HepG2 (cell line): ENCODE data around the gene KIF13A. TPM values are rescaled to one million over a fixed set of nuclear protein-coding genes. Genes with fewer than 3 reads are reported as not detected.
A peak's percentile ranks its signal among the peaks of the same experiment; 100 is the strongest.

ENCODE experiments used
- ATF4 ChIP-seq, 2 experiments: fragments of 450-650 bp in 1 of 2; sonication (generic) in 1 of 2; formaldehyde crosslinking; IDR thresholded peaks; 2 replicates each; pipeline versions ENCODE4 v1.5.0 to v1.8.0; 2020 to 2022; ENCODE audit warnings: mild to moderate bottlenecking in 1 of 2, missing genetic modification reagents in 1 of 2
- ATF5 ChIP-seq: sonication (generic); formaldehyde crosslinking; IDR thresholded peaks from 2 replicates; pipeline ENCODE4 v1.4.0; 2020; ENCODE audit warnings: mild to moderate bottlenecking, low read depth, missing genetic modification reagents
- CEBPB ChIP-seq: IDR thresholded peaks from 2 replicates; pipeline ENCODE4 v1.6.1; 2011; ENCODE audit warnings: low read depth, low read length, improper control_type of control experiment, borderline replicate concordance
- CEBPG ChIP-seq: IDR thresholded peaks from 2 replicates; pipeline ENCODE4 v1.6.1; 2016
- EZH2 ChIP-seq: conservative IDR thresholded peaks from 2 replicates; pipeline ENCODE4 v1.6.1; 2012; ENCODE audit warnings: mild to moderate bottlenecking, low read depth, low read length, moderate library complexity
- HNRNPL ChIP-seq: fragments of 200-400 bp; formaldehyde crosslinking; IDR thresholded peaks from 2 replicates; pipeline ENCODE4 v1.6.1; 2017; ENCODE audit warnings: mild to moderate bottlenecking, low read depth, low read length
- ISX ChIP-seq: sonication (generic); formaldehyde crosslinking; conservative IDR thresholded peaks from 2 replicates; pipeline ENCODE4 v1.5.0; 2020; ENCODE audit warnings: missing genetic modification reagents
- MTERF4 ChIP-seq: sonication (generic); formaldehyde crosslinking; IDR thresholded peaks from 2 replicates; pipeline ENCODE4 v1.8.0; 2023; ENCODE audit warnings: mild to moderate bottlenecking, missing genetic modification reagents
- NCOA2 ChIP-seq: sonication (generic); formaldehyde crosslinking; IDR thresholded peaks from 2 replicates; pipeline ENCODE4 v1.8.0; 2022; ENCODE audit warnings: inconsistent platforms
- PREB ChIP-seq: sonication (generic); formaldehyde crosslinking; IDR thresholded peaks from 2 replicates; pipeline ENCODE4 v1.4.0; 2020; ENCODE audit warnings: missing genetic modification reagents
- RARA ChIP-seq: IDR thresholded peaks from 2 replicates; pipeline ENCODE4 v1.6.1; 2016; ENCODE audit warnings: missing genetic modification reagents, missing compliant biosample characterization
- RBFOX2 ChIP-seq: fragments of 200-400 bp; formaldehyde crosslinking; IDR thresholded peaks from 2 replicates; pipeline ENCODE4 v1.6.1; 2017; ENCODE audit warnings: low read depth, mild to moderate bottlenecking, low read length
- SOX13 ChIP-seq, 3 experiments: fragments of 450-650 bp in 1 of 3; sonication (generic) in 1 of 3; formaldehyde crosslinking in 1 of 3; IDR thresholded peaks in 2 of 3; conservative IDR thresholded peaks in 1 of 3; 2 replicates each; pipeline versions ENCODE4 v1.5.0 to v1.6.1; 2016 to 2020; ENCODE audit warnings: antibody characterized with exemption in 1 of 3, mild to moderate bottlenecking in 1 of 3, missing compliant biosample characterization in 1 of 3, missing genetic modification reagents in 1 of 3, moderate library complexity in 1 of 3
- TBX3 ChIP-seq: fragments of 450-650 bp; IDR thresholded peaks from 2 replicates; pipeline ENCODE4 v1.6.1; 2017; ENCODE audit warnings: antibody characterized with exemption, mild to moderate bottlenecking, inconsistent platforms, borderline replicate concordance
- ZC3H4 ChIP-seq: sonication (generic); formaldehyde crosslinking; IDR thresholded peaks from 2 replicates; pipeline ENCODE4 v1.4.0; 2020; ENCODE audit warnings: missing genetic modification reagents, borderline replicate concordance
- ZFP82 ChIP-seq: sonication (generic); formaldehyde crosslinking; IDR thresholded peaks from 2 replicates; pipeline ENCODE4 v1.5.1; 2020; ENCODE audit warnings: mild to moderate bottlenecking, missing genetic modification reagents, borderline replicate concordance
- ZNF280B ChIP-seq: sonication (generic); formaldehyde crosslinking; IDR thresholded peaks from 2 replicates; pipeline ENCODE4 v1.5.0; 2020; ENCODE audit warnings: missing genetic modification reagents, mild to moderate bottlenecking, borderline replicate concordance
- ZNF296 ChIP-seq: sonication (generic); formaldehyde crosslinking; conservative IDR thresholded peaks from 2 replicates; pipeline ENCODE4 v1.5.0; 2020; ENCODE audit warnings: mild to moderate bottlenecking, missing genetic modification reagents
- ZNF607 ChIP-seq: sonication (generic); formaldehyde crosslinking; IDR thresholded peaks from 2 replicates; pipeline ENCODE4 v1.5.1; 2020; ENCODE audit warnings: missing genetic modification reagents, mild to moderate bottlenecking, borderline replicate concordance
- ZNF639 ChIP-seq: conservative IDR thresholded peaks from 2 replicates; pipeline ENCODE4 v1.6.1; 2018; ENCODE audit warnings: missing genetic modification reagents
- ZNF773 ChIP-seq: sonication (generic); formaldehyde crosslinking; IDR thresholded peaks from 2 replicates; pipeline ENCODE4 v1.4.0; 2020; ENCODE audit warnings: missing genetic modification reagents, borderline replicate concordance
- polyA plus RNA-seq, 8 experiments: library from polyadenylated mRNA; depleted of rRNA in 3 of 8; stranded (reverse) in 7 of 8; unstranded in 1 of 8; fragments of >200 nt; fragmentation: Illumina TruSeq in 4 of 8; extraction: Trizol in 4 of 8; gene quantifications; 2 replicates each; pipeline versions ENCODE4 v1.2.1 to v1.2.3, GENCODE V29; 2011 to 2016; ENCODE audit warnings: low read depth in 4 of 8, missing spikeins in 1 of 8, mixed read lengths in 1 of 8; ENCODE audit not compliant: insufficient read depth in 1 of 8
- total RNA-seq, 5 experiments: library from RNA; depleted of rRNA; stranded (reverse); fragments of >200 nt; fragmentation: Illumina TruSeq; extraction: Trizol; gene quantifications; 2 replicates each; pipeline ENCODE4 v1.2.3, GENCODE V29; 2016; ENCODE audit warnings: low read depth in 1 of 5

The KIF13A gene
- total and polyA plus RNA-seq, 2 of the 13 experiments (the other 11 are each of a cell fraction or from before 2014, with no cell fraction given) = 21.1 to 37.2 TPM

- TF ChIP-seq ZC3H4 (CRISPR knock-in tag) (0 out of 2 replicates have a peak, but pooled peaks have one; percentile 33), NCOA2 (CRISPR knock-in tag) (0 out of 2 replicates have a peak, but pooled peaks have one; percentile 5), RARA (CRISPR knock-in tag) (peak; percentile 59), ZFP82 (CRISPR knock-in tag) (peak; percentile 39; the same call in 1 of the 2 replicates), HNRNPL (peak; percentile 79), ZNF639 (CRISPR knock-in tag) (no peak), ZNF773 (CRISPR knock-in tag) (no peak), TBX3 (0 out of 2 replicates have a peak, but pooled peaks have one; percentile 11), CEBPB (0 out of 2 replicates have a peak, but pooled peaks have one; percentile 11), RBFOX2 (peak; percentile 70), ZNF607 (CRISPR knock-in tag) (0 out of 2 replicates have a peak, but pooled peaks have one; percentile 44), ZNF296 (CRISPR knock-in tag) (0 out of 2 replicates have a peak, but pooled peaks have one; percentile 24), CEBPG (0 out of 2 replicates have a peak, but pooled peaks have one; percentile 8), ZNF280B (CRISPR knock-in tag) (peak; percentile 53; the same call in 1 of the 2 replicates), MTERF4 (no peak), SOX13 (IDR thresholded peaks at IDR 0.05) (no peak), SOX13 (CRISPR knock-in tag; conservative IDR thresholded peaks at IDR 0.05 in 1 of 2, IDR thresholded peaks at IDR 0.05 in 1 of 2) (peak in 1 of 2 experiments; percentile 82; a peak in 2 of 4 replicates), ATF5 (no peak), EZH2 (no peak), ATF4 (CRISPR knock-in tag; IDR thresholded peaks at IDR 0.05) (peak in 1 of 2 experiments; percentile 43; a peak in 1 of 4 replicates), ISX (CRISPR knock-in tag) (0 out of 2 replicates have a peak, but pooled peaks have one; percentile 34), PREB (peak; percentile 45; the same call in 1 of the 2 replicates)
These were observed 584 bp downstream of the KIF13A start (continued) for GRCh38 chr6:17986656-17987446.
